GM21529 (cell line): ENCODE data around the gene RBM44.
"Not testable (repeated sequence)": the region's sequence is repeated elsewhere in the genome, so short reads cannot be mapped to it uniquely, and the experiment has no call there.

Source experiments
- ATAC-seq: cut with Tn5 transposase; IDR thresholded peaks from one replicate; pipeline ENCODE4 v1.9.1; 2021; ENCODE audit not compliant: unreplicated experiment

RBM44 gene

GRCh38 chr2:237857791-237858190 lies 59.2 kb downstream of the RBM44 start:
- peak; percentile 3 for ATAC-seq

GRCh38 chr2:237858294-237859081 lies 59.9 kb downstream of the RBM44 start:
- peak; percentile 63 for ATAC-seq

- ATAC-seq: no peak
These were observed 60.5 kb downstream of the RBM44 start for GRCh38 chr2:237859082-237859433.

GRCh38 chr2:237859533-237860272 lies 61.1 kb downstream of the RBM44 start, which contains the start of gene RAMP1:
Gene RAMP1 (plus strand): TSS chr2:237859623. CDS start chr2:237859676, 53 bp downstream.
- no peak for ATAC-seq

GRCh38 chr2:237860273-237860935 lies 61.8 kb downstream of the RBM44 start:
- ATAC-seq: no peak

GRCh38 chr2:237861875-237862527 lies 63.4 kb downstream of the RBM44 start:
- ATAC-seq: no peak

GRCh38 chr2:237862528-237862895 lies 63.9 kb downstream of the RBM44 start:
- ATAC-seq: no peak

- ATAC-seq: no peak
These were observed 64.5 kb downstream of the RBM44 start for GRCh38 chr2:237863102-237863511.

GRCh38 chr2:237863689-237864443 lies 65.3 kb downstream of the RBM44 start:
- no peak for ATAC-seq

GRCh38 chr2:237864444-237864931 lies 65.9 kb downstream of the RBM44 start:
- ATAC-seq: no peak

GRCh38 chr2:237864940-237865622 lies 66.5 kb downstream of the RBM44 start:
- no peak for ATAC-seq

GRCh38 chr2:237865623-237866041 lies 67.1 kb downstream of the RBM44 start:
- no peak for ATAC-seq

GRCh38 chr2:237866101-237866621 lies 67.6 kb downstream of the RBM44 start:
- ATAC-seq: no peak

- ATAC-seq: no peak
These were observed 68.9 kb downstream of the RBM44 start for GRCh38 chr2:237867465-237867864.

GRCh38 chr2:237868074-237868473 lies 69.5 kb downstream of the RBM44 start:
- not testable (repeated sequence) for ATAC-seq

- ATAC-seq: no peak
These were observed 70.2 kb downstream of the RBM44 start for GRCh38 chr2:237868631-237869342.

GRCh38 chr2:237869343-237870102 lies 70.9 kb downstream of the RBM44 start:
- ATAC-seq: no peak

GRCh38 chr2:237870126-237870525 lies 71.5 kb downstream of the RBM44 start:
- no peak for ATAC-seq
